ENCODE results near the gene STK36.

Gene STK36

GRCh38 chr2:218671654-218672566, at the start of gene STK36, which contains the start of gene RNF25:
Gene STK36 (plus strand): TSS chr2:218672086. CDS start chr2:218672830, 744 bp downstream.
Gene RNF25 (minus strand): TSS chr2:218672002. CDS start chr2:218671970, 32 bp downstream.
- peak; percentile 80 for DNase-seq (ENCODE audit: low spot score)

- no peak for DNase-seq (ENCODE audit: low spot score)
Observed at GRCh38 chr2:218622606-218623365, 49.1 kb upstream of the STK36 start.

GRCh38 chr2:218623366-218623705, 48.5 kb upstream of the STK36 start:
- no peak for DNase-seq (ENCODE audit: low spot score)

- no peak for DNase-seq (ENCODE audit: low spot score)
Observed at GRCh38 chr2:218626369-218626768, 45.5 kb upstream of the STK36 start.

GRCh38 chr2:218627939-218628338, 43.9 kb upstream of the STK36 start:
- no peak for DNase-seq (ENCODE audit: low spot score)

GRCh38 chr2:218631837-218632236, 40.0 kb upstream of the STK36 start:
- no peak for DNase-seq (ENCODE audit: low spot score)

- DNase-seq (ENCODE audit: low spot score), result no peak
Observed at GRCh38 chr2:218635719-218636118, 36.2 kb upstream of the STK36 start.

- DNase-seq (ENCODE audit: low spot score), result no peak
Observed at GRCh38 chr2:218638372-218638771, 33.5 kb upstream of the STK36 start.

- DNase-seq (ENCODE audit: low spot score), result no peak
Observed at GRCh38 chr2:218642121-218642656, 29.7 kb upstream of the STK36 start.

GRCh38 chr2:218642786-218643185, 29.1 kb upstream of the STK36 start:
- no peak for DNase-seq (ENCODE audit: low spot score)

- no peak for DNase-seq (ENCODE audit: low spot score)
Observed at GRCh38 chr2:218643751-218644310, 28.1 kb upstream of the STK36 start.

- DNase-seq (ENCODE audit: low spot score), result no peak
Observed at GRCh38 chr2:218644721-218645120, 27.2 kb upstream of the STK36 start.

- no peak for DNase-seq (ENCODE audit: low spot score)
Observed at GRCh38 chr2:218645126-218645525, 26.8 kb upstream of the STK36 start.

- DNase-seq (ENCODE audit: low spot score), result peak; percentile 58
Observed at GRCh38 chr2:218648088-218648786, 23.6 kb upstream of the STK36 start.

GRCh38 chr2:218648787-218649100, 23.1 kb upstream of the STK36 start:
- no peak for DNase-seq (ENCODE audit: low spot score)

GRCh38 chr2:218655751-218656150, 16.1 kb upstream of the STK36 start:
- DNase-seq (ENCODE audit: low spot score), result no peak

GRCh38 chr2:218658671-218659257, 13.1 kb upstream of the STK36 start:
- DNase-seq (ENCODE audit: low spot score), result peak; percentile 37

GRCh38 chr2:218659258-218659987, 12.5 kb upstream of the STK36 start, which contains the start of the genes BCS1L and ZNF142:
Gene BCS1L (plus strand): TSS chr2:218659683. CDS start chr2:218660988, 1,305 bp downstream.
Gene ZNF142 (minus strand): TSS chr2:218659623. CDS start chr2:218656429, 3,194 bp downstream.
- DNase-seq (ENCODE audit: low spot score), result peak; percentile 95

- no peak for DNase-seq (ENCODE audit: low spot score)
Observed at GRCh38 chr2:218659988-218660358, 11.9 kb upstream of the STK36 start.

- DNase-seq (ENCODE audit: low spot score), result no peak
Observed at GRCh38 chr2:218662377-218662776, 9.5 kb upstream of the STK36 start.

- DNase-seq (ENCODE audit: low spot score), result no peak
Observed at GRCh38 chr2:218662827-218663226, 9.1 kb upstream of the STK36 start.

Data from CD4-positive, alpha-beta T cell treated with Interleukin-15 for 4 hours (primary cell).